SK-N-SH (cell line): ENCODE data around the gene ZNHIT2. TPM values are rescaled to one million over a fixed set of nuclear protein-coding genes. Genes with fewer than 3 reads are reported as not detected.
A peak's percentile ranks its signal among the peaks of the same experiment; 100 is the strongest.

Source experiments
- CTCF ChIA-PET: fragments of 300-600, 350-600 bp; formaldehyde crosslinking; extraction: SDS; loops from one replicate; lab custom pipeline; 2021; lab: Yijun Ruan, JAX
- POLR2A ChIA-PET: fragments of 350-600 bp; sonication (Branson Sonifier 250); formaldehyde crosslinking; extraction: SDS; loops from one replicate; lab custom pipeline; 2020; ENCODE audit warnings: antibody characterized with exemption, inconsistent platforms; lab: Yijun Ruan, JAX
- DNase-seq: peaks from one replicate; pipeline ENCODE4 v3.0.0; 2012
- H2AFZ ChIP-seq: fragments of 200-600 bp; sonication (generic); 2 replicates; pipeline ENCODE4 v1.8.1; 2016; ENCODE audit warnings: antibody characterized with exemption, mild to moderate bottlenecking, low read depth
- H3F3A ChIP-seq: fragments of 200-600 bp; sonication (generic); replicated peaks from 2 replicates; pipeline ENCODE3; 2016; ENCODE audit warnings: antibody characterized with exemption, mild to moderate bottlenecking; ENCODE audit not compliant: insufficient read depth
- H3K27ac ChIP-seq, 2 experiments: fragments of 200-500 bp in 1 of 2; fragments of 200-600 bp in 1 of 2; sonication (Bioruptor generic) in 1 of 2; sonication (generic), shearing (Covaris generic) in 1 of 2; 2 replicates each; pipeline versions ENCODE4 v1.5.1 to v1.6.1; 2014 to 2016; ENCODE audit warnings: low read depth in 2 of 2, inconsistent platforms in 1 of 2, low read length in 1 of 2, mild to moderate bottlenecking in 1 of 2, mixed read lengths in 1 of 2
- H3K27me3 ChIP-seq: fragments of 200-600 bp; sonication (generic), shearing (Covaris generic); 2 replicates; pipeline ENCODE4 v1.6.1; 2016; ENCODE audit warnings: mixed run types; ENCODE audit not compliant: insufficient read depth
- H3K36me3 ChIP-seq, 2 experiments: fragments of 200-500 bp in 1 of 2; fragments of 200-600 bp in 1 of 2; sonication (Bioruptor generic) in 1 of 2; sonication (generic) in 1 of 2; replicated peaks in 1 of 2; 2 replicates each; pipeline versions ENCODE3 to v1.5.1; 2014 to 2016; ENCODE audit warnings: low read length in 1 of 2, mild to moderate bottlenecking in 1 of 2; ENCODE audit not compliant: insufficient read depth in 2 of 2, control insufficient read depth in 1 of 2
- H3K4me1 ChIP-seq, 2 experiments: fragments of 200-500 bp in 1 of 2; fragments of 200-600 bp in 1 of 2; sonication (Bioruptor generic) in 1 of 2; sonication (generic), shearing (Covaris generic) in 1 of 2; 2 replicates each; pipeline versions ENCODE4 v1.5.1 to v1.6.1; 2014 to 2016; ENCODE audit warnings: low read depth in 1 of 2, low read length in 1 of 2, mixed run types in 1 of 2; ENCODE audit not compliant: insufficient read depth in 2 of 2, control insufficient read depth in 1 of 2
- H3K4me2 ChIP-seq: fragments of 200-600 bp; sonication (generic), shearing (Covaris generic); 2 replicates; pipeline ENCODE4 v1.6.1; 2017; ENCODE audit warnings: mixed run types
- H3K4me3 ChIP-seq, 2 experiments: fragments of 200-500 bp in 1 of 2; fragments of 200-600 bp in 1 of 2; sonication (Bioruptor generic) in 1 of 2; sonication (generic), shearing (Covaris generic) in 1 of 2; 2 replicates each; pipeline versions ENCODE4 v1.5.1 to v1.8.1; 2014 to 2016; ENCODE audit warnings: low read depth in 2 of 2, inconsistent platforms in 1 of 2, low read length in 1 of 2, mild to moderate bottlenecking in 1 of 2, mixed read lengths in 1 of 2, moderate library complexity in 1 of 2
- H3K79me2 ChIP-seq: fragments of 200-600 bp; sonication (generic); 2 replicates; pipeline ENCODE4 v1.8.1; 2017; ENCODE audit warnings: mild to moderate bottlenecking; ENCODE audit not compliant: insufficient read depth
- H3K9ac ChIP-seq: fragments of 200-600 bp; sonication (generic); 2 replicates; pipeline ENCODE4 v1.6.1; 2017; ENCODE audit warnings: mixed run types
- H3K9me2 ChIP-seq: fragments of 200-600 bp; sonication (generic); 2 replicates; pipeline ENCODE4 v1.6.1; 2017; ENCODE audit warnings: mixed run types
- H3K9me3 ChIP-seq: fragments of 200-600 bp; sonication (generic); 2 replicates; pipeline ENCODE4 v1.6.1; 2017; ENCODE audit warnings: mixed run types, mild to moderate bottlenecking, moderate library complexity
- H4K20me1 ChIP-seq: fragments of 200-600 bp; sonication (generic); 2 replicates; pipeline ENCODE4 v1.6.1; 2017; ENCODE audit warnings: mild to moderate bottlenecking, mixed run types; ENCODE audit not compliant: insufficient read depth
- EP300 ChIP-seq, 2 experiments: IDR thresholded peaks; 2 replicates each; pipeline versions ENCODE4 v1.4.0 to v1.6.1; 2012; ENCODE audit warnings: borderline replicate concordance in 1 of 2, low read depth in 1 of 2, low read length in 1 of 2
- FOSL2 ChIP-seq: IDR thresholded peaks from 2 replicates; pipeline ENCODE4 v1.4.0; 2012; ENCODE audit warnings: low read depth, mild to moderate bottlenecking, moderate library complexity, borderline replicate concordance
- GATA2 ChIP-seq: sonication (generic); formaldehyde crosslinking; IDR thresholded peaks from 2 replicates; pipeline ENCODE4 v1.5.0; 2020; ENCODE audit warnings: mild to moderate bottlenecking, missing genetic modification reagents
- JUND ChIP-seq: IDR thresholded peaks from 2 replicates; pipeline ENCODE4 v1.4.0; 2012
- NFIC ChIP-seq: IDR thresholded peaks from 2 replicates; pipeline ENCODE4 v1.4.0; 2012; ENCODE audit warnings: borderline replicate concordance
- NRF1 ChIP-seq: IDR thresholded peaks from 2 replicates; pipeline ENCODE4 v1.6.1; 2012; ENCODE audit warnings: low read depth, mild to moderate bottlenecking, low read length
- PBX3 ChIP-seq: IDR thresholded peaks from 2 replicates; pipeline ENCODE4; 2012
- RAD21 ChIP-seq: IDR thresholded peaks from 2 replicates; pipeline ENCODE4 v1.6.1; 2012; ENCODE audit warnings: mild to moderate bottlenecking, low read length
- SIN3A ChIP-seq: IDR thresholded peaks from 2 replicates; pipeline ENCODE4 v1.6.1; 2012; ENCODE audit warnings: low read depth, mild to moderate bottlenecking, low read length, moderate library complexity, borderline replicate concordance
- TEAD4 ChIP-seq: IDR thresholded peaks from 2 replicates; pipeline ENCODE4 v1.4.0; 2012; ENCODE audit warnings: mild to moderate bottlenecking, borderline replicate concordance; ENCODE audit not compliant: insufficient read depth
- USF1 ChIP-seq: IDR thresholded peaks from 2 replicates; pipeline ENCODE4 v1.4.0; 2012; ENCODE audit warnings: low read depth, borderline replicate concordance
- YY1 ChIP-seq: IDR thresholded peaks from 2 replicates; pipeline ENCODE4 v1.4.0; 2012; ENCODE audit warnings: low read depth, mild to moderate bottlenecking
- ZBTB33 ChIP-seq: IDR thresholded peaks from 2 replicates; pipeline ENCODE4 v1.4.0; 2012; ENCODE audit warnings: low read depth, borderline replicate concordance
- WGBS: methylation state at CpG from one replicate; pipeline ENCODE4 v1.1.6; 2017; ENCODE audit warnings: low lambda C conversion rate; 5-methylcytosine and 5-hydroxymethylcytosine counted together
- polyA plus RNA-seq, 3 experiments: library from polyadenylated mRNA; depleted of rRNA; stranded (reverse); fragments of >200 nt; gene quantifications; 2 replicates each; pipeline ENCODE4 v1.2.3, GENCODE V29; 2012

The ZNHIT2 gene
- polyA plus RNA-seq, 1 of the 3 experiments (the other 2 are of a cell fraction), result 5.6 TPM

GRCh38 chr11:65095974-65096806 lies 21.3 kb downstream of the ZNHIT2 start, which contains the start of gene VPS51 (continued):
- peak; percentile 53 for TF ChIP-seq PBX3

GRCh38 chr11:65095427-65095826 lies 22.1 kb downstream of the ZNHIT2 start:
- no peaks in the 10 kb centered on the region for H3K9me3 ChIP-seq
- no peaks in the 10 kb centered on the region for H3K36me3 ChIP-seq
- H3K4me3 ChIP-seq, result peak overlapping the region; percentile 57 to 77; a peak in 1 of 4 replicates
- 91% methylated on average over 22 of the region's 22 CpGs for WGBS
- H2AFZ ChIP-seq, result peak overlapping the region; percentile 98; the same call in 1 of the 2 replicates
- no peaks in the 10 kb centered on the region for H4K20me1 ChIP-seq
- TF ChIP-seq FOSL2, result no peak
- TF ChIP-seq RAD21, result no peak
- TF ChIP-seq NRF1, result no peak
- TF ChIP-seq GATA2 (CRISPR knock-in tag), result no peak
- no peak for TF ChIP-seq USF1
- TF ChIP-seq EP300 (IDR thresholded peaks at IDR 0.05; ENCODE audit: borderline replicate concordance in 1 of 2, low read depth in 1 of 2, low read length in 1 of 2), result no peak
- TF ChIP-seq NFIC, result no peak
- TF ChIP-seq YY1, result no peak
- no peak for TF ChIP-seq SIN3A
- TF ChIP-seq ZBTB33, result no peak
- no peak for TF ChIP-seq JUND
- TF ChIP-seq TEAD4, result no peak
- peaks cover 38% of the 10 kb centered on the region for H3K79me2 ChIP-seq
- no peaks in the 10 kb centered on the region for H3K27me3 ChIP-seq
- peak overlapping the region; percentile 88; the same call in 1 of the 2 replicates for H3K4me2 ChIP-seq
- ChIA-PET POLR2A (interaction anchor here (1.0 to 1.6 kb wide), 3 partner anchors 14 to 27 kb away, joined by 4 to 10 read pairs (median 7); partner anchors contain the start of genes FAU and MRPL49), CTCF (interaction anchor here (1.0 to 12.6 kb wide), 3 partner anchors 17 to 248 kb away, joined by 3 to 150 read pairs (median 3); partner anchors contain the start of gene TM7SF2)
- H3F3A ChIP-seq, result peaks cover 23% of the 10 kb centered on the region
- peak overlapping the region in 1 of 2 experiments; percentile 71; a peak in 1 of 4 replicates for H3K27ac ChIP-seq
- DNase-seq, result no peak
- H3K4me1 ChIP-seq, result peaks cover 0 to 10% of the 10 kb centered on the region in 2 experiments; a peak in 1 of 4 replicates
- peak overlapping the region; percentile 86; the same call in 1 of the 2 replicates for H3K9ac ChIP-seq
- H3K9me2 ChIP-seq, result no peaks in the 10 kb centered on the region
